Measurements from ENCODE around the gene FAM181B.

GRCh38 chr11:82747471-82747870 is 13.8 kb upstream of the FAM181B start:
- no peak for TF ChIP-seq POLR2A (IDR thresholded peaks at IDR 0.05; ENCODE audit: low read length)
- TF ChIP-seq EP300 (IDR thresholded peaks at IDR 0.05): no peak
- TF ChIP-seq MAX (IDR thresholded peaks at IDR 0.05): no peak
- no peak for TF ChIP-seq REST (IDR thresholded peaks at IDR 0.05)
- TF ChIP-seq CHD4 (IDR thresholded peaks at IDR 0.05; ENCODE audit: borderline replicate concordance): no peak
- TF ChIP-seq EHMT2 (IDR thresholded peaks at IDR 0.05; ENCODE audit: low read depth): no peak
- TF ChIP-seq RFX5 (IDR thresholded peaks at IDR 0.05): no peak
- TF ChIP-seq HES2 (IDR thresholded peaks at IDR 0.05): no peak
- TF ChIP-seq, protein P1, sequence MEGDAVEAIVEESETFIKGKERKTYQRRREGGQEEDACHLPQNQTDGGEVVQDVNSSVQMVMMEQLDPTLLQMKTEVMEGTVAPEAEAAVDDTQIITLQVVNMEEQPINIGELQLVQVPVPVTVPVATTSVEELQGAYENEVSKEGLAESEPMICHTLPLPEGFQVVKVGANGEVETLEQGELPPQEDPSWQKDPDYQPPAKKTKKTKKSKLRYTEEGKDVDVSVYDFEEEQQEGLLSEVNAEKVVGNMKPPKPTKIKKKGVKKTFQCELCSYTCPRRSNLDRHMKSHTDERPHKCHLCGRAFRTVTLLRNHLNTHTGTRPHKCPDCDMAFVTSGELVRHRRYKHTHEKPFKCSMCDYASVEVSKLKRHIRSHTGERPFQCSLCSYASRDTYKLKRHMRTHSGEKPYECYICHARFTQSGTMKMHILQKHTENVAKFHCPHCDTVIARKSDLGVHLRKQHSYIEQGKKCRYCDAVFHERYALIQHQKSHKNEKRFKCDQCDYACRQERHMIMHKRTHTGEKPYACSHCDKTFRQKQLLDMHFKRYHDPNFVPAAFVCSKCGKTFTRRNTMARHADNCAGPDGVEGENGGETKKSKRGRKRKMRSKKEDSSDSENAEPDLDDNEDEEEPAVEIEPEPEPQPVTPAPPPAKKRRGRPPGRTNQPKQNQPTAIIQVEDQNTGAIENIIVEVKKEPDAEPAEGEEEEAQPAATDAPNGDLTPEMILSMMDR (IDR thresholded peaks at IDR 0.05): no peak
